Astrocyte (in vitro differentiated cells and primary cell): ENCODE data around the gene CEND1. TPM values are rescaled to one million over a fixed set of nuclear protein-coding genes. Genes with fewer than 3 reads are reported as not detected.

ENCODE experiments used
- DNase-seq: peaks from one replicate; pipeline ENCODE4 v3.0.0-alpha.2; 2010; ENCODE audit warnings: low read depth
- FAIRE-seq: peaks from 2 replicates; lab custom pipeline; 2011; peaks lifted over from hg19 to GRCh38; lab: Jason Lieb, UNC
- H2AFZ ChIP-seq: 2 replicates; pipeline ENCODE4 v1.6.0; 2012; ENCODE audit warnings: low read depth, low read length, inconsistent platforms
- H3K27ac ChIP-seq: 2 replicates; pipeline ENCODE4 v1.5.1; 2011; ENCODE audit warnings: low read depth, low read length, inconsistent platforms
- H3K27me3 ChIP-seq: 2 replicates; pipeline ENCODE4 v1.6.0; 2011; ENCODE audit warnings: low read length, inconsistent platforms; ENCODE audit not compliant: insufficient read depth
- H3K36me3 ChIP-seq: 2 replicates; pipeline ENCODE4 v1.5.1; 2011; ENCODE audit warnings: low read length, inconsistent platforms; ENCODE audit not compliant: insufficient read depth
- H3K4me1 ChIP-seq: 2 replicates; pipeline ENCODE4 v1.5.1; 2011; ENCODE audit warnings: low read length, inconsistent platforms; ENCODE audit not compliant: insufficient read depth
- H3K4me2 ChIP-seq: 2 replicates; pipeline ENCODE4 v1.6.0; 2012; ENCODE audit warnings: low read length, inconsistent platforms
- H3K4me3 ChIP-seq: 2 replicates; pipeline ENCODE4 v1.5.1; 2011; ENCODE audit warnings: low read depth, mild to moderate bottlenecking, low read length, inconsistent platforms; ENCODE audit not compliant: insufficient read depth
- H3K79me2 ChIP-seq: 2 replicates; pipeline ENCODE4 v1.6.0; 2012; ENCODE audit warnings: mild to moderate bottlenecking, low read length, inconsistent platforms; ENCODE audit not compliant: insufficient read depth
- H3K9ac ChIP-seq: 2 replicates; pipeline ENCODE4 v1.6.0; 2012; ENCODE audit warnings: mild to moderate bottlenecking, low read length, inconsistent platforms
- H3K9me3 ChIP-seq: 2 replicates; pipeline ENCODE4 v1.5.1; 2012; ENCODE audit warnings: low read depth, mild to moderate bottlenecking, low read length, inconsistent platforms; ENCODE audit not compliant: insufficient read depth
- H4K20me1 ChIP-seq: 2 replicates; pipeline ENCODE4 v1.6.0; 2012; ENCODE audit warnings: low read length, inconsistent platforms; ENCODE audit not compliant: insufficient read depth
- H3K27ac Mint-ChIP-seq: one replicate; pipeline ENCODE4 v1.8.0; 2021; ENCODE audit warnings: mild to moderate bottlenecking, mixed read lengths; ENCODE audit not compliant: unreplicated experiment
- H3K27me3 Mint-ChIP-seq: one replicate; pipeline ENCODE4 v1.8.0; 2021; ENCODE audit warnings: low read depth, mixed read lengths; ENCODE audit not compliant: unreplicated experiment
- H3K36me3 Mint-ChIP-seq: one replicate; pipeline ENCODE4 v1.8.0; 2021; ENCODE audit warnings: low read depth, mixed read lengths; ENCODE audit not compliant: unreplicated experiment
- H3K4me1 Mint-ChIP-seq: one replicate; pipeline ENCODE4 v1.8.0; 2021; ENCODE audit warnings: low read depth, mixed read lengths; ENCODE audit not compliant: unreplicated experiment
- H3K4me3 Mint-ChIP-seq: one replicate; pipeline ENCODE4 v1.8.0; 2021; ENCODE audit warnings: mild to moderate bottlenecking, moderate library complexity, mixed read lengths; ENCODE audit not compliant: unreplicated experiment
- H3K9me3 Mint-ChIP-seq: one replicate; pipeline ENCODE4 v1.8.0; 2021; ENCODE audit warnings: mild to moderate bottlenecking, mixed read lengths; ENCODE audit not compliant: unreplicated experiment
- CTCF ChIP-seq: IDR thresholded peaks from 2 replicates; pipeline ENCODE4 v1.5.1; 2011; ENCODE audit warnings: low read depth, mild to moderate bottlenecking, inconsistent platforms, low read length, moderate library complexity; ENCODE audit not compliant: insufficient read depth
- EZH2 ChIP-seq: IDR thresholded peaks from 2 replicates; pipeline ENCODE4 v1.6.1; 2012; ENCODE audit warnings: mild to moderate bottlenecking, low read length, inconsistent platforms; ENCODE audit not compliant: insufficient read depth
- total RNA-seq: library from RNA; stranded (reverse); gene quantifications from 2 replicates; pipeline ENCODE4 v1.2.1, GENCODE V29; 2021

CEND1 gene
- total RNA-seq, 1 donor from 2014 or later, result 0.59 TPM

GRCh38 chr11:831961-832528, 42.2 kb upstream of the CEND1 start:
- DNase-seq (no peak), FAIRE-seq (no peak)
- peaks cover 5% of the 10 kb centered on the region for H3K27me3 Mint-ChIP-seq
- Histone ChIP-seq H3K9ac (peak overlapping the region; percentile 74), H2AFZ (peak overlapping the region; percentile 56), H4K20me1 (peaks cover 54% of the 10 kb centered on the region), H3K27ac (peak overlapping the region; percentile 37), H3K36me3 (peaks cover 3% of the 10 kb centered on the region), H3K9me3 (no peaks in the 10 kb centered on the region), H3K4me1 (peaks cover 65% of the 10 kb centered on the region), H3K4me2 (peak overlapping the region; percentile 96), H3K79me2 (peaks cover 42% of the 10 kb centered on the region), H3K4me3 (peak overlapping the region; percentile 59), H3K27me3 (no peaks in the 10 kb centered on the region)
- H3K27ac Mint-ChIP-seq, result peak overlapping the region; percentile 58
- H3K9me3 Mint-ChIP-seq, result no peaks in the 10 kb centered on the region
- TF ChIP-seq EZH2 (no peak), CTCF (no peak)
- no peaks in the 10 kb centered on the region for H3K36me3 Mint-ChIP-seq
- H3K4me1 Mint-ChIP-seq, result peaks cover 11% of the 10 kb centered on the region
- H3K4me3 Mint-ChIP-seq, result peak overlapping the region; percentile 74

DNA sequence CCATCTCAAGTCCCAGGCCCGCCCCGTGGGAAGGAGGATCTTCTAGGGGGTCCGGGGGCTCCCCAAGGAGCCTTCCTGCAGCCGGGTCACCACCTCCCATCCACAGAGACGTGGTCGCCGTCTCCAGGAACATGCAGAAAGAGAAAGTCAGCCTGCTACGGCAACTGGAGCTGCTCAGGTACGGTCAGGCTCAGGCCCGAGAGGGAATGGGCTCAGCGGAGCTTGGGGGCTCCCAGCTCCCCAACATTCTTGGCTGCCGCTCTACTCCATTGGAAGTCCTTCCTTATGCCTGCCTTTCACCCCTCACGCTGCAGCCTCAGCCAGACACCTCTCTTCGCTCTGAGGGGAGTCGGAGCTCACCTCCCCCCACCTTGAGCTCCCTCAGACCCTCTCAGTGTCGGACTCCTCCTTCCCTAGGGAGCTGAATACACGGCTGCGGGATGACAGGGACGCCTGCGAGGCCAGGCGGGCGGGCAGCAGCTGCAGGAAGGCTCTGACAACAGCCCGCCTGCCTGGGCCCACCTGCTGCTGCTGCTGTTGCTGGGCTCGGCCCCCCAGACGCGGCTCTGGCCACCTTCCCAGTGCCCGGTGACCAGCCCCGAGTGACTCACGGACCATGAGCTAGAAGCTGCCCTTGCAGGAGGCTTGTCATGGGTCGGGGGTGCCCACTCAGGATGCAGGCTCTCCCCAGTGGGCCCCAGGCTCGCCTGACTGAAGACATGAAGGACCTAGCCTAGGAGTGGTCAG, 41.4 kb upstream of the CEND1 start:
- Histone ChIP-seq H3K36me3 (no peaks in the 10 kb centered on the region), H3K79me2 (peaks cover 35% of the 10 kb centered on the region), H3K27ac (peak overlapping the region; percentile 37), H3K9me3 (no peaks in the 10 kb centered on the region), H3K4me2 (peak overlapping the region; percentile 96), H2AFZ (no peak overlapping the region), H3K27me3 (no peaks in the 10 kb centered on the region), H3K4me3 (peak overlapping the region; percentile 2), H4K20me1 (peaks cover 47% of the 10 kb centered on the region), H3K9ac (peak overlapping the region; percentile 74), H3K4me1 (peaks cover 58% of the 10 kb centered on the region)
- Mint-ChIP-seq H3K27ac (peak overlapping the region; percentile 58), H3K9me3 (no peaks in the 10 kb centered on the region), H3K4me3 (peak overlapping the region; percentile 71), H3K36me3 (no peaks in the 10 kb centered on the region), H3K27me3 (peaks cover 9% of the 10 kb centered on the region), H3K4me1 (peaks cover 11% of the 10 kb centered on the region)
- TF ChIP-seq CTCF, result no peak
- TF ChIP-seq EZH2, result no peak
- no peak for DNase-seq
- FAIRE-seq, result no peak
